Breast epithelium (tissue), 3 donors: Measurements from ENCODE around the gene CDK14.

Experiments
- CTCF ChIP-seq, 3 donors: fragments of 450-650 bp; IDR thresholded peaks; one replicate each; pipeline ENCODE4 v1.5.1; 2016 to 2017; ENCODE audit warnings: antibody characterized with exemption in 3 of 3, mild to moderate bottlenecking in 3 of 3, moderate library complexity in 3 of 3
- POLR2A ChIP-seq: fragments of 450-650 bp; IDR thresholded peaks from one replicate; pipeline ENCODE4 v1.6.1; 2016; ENCODE audit warnings: antibody characterized with exemption, mild to moderate bottlenecking, moderate library complexity
- POLR2AphosphoS5 ChIP-seq, 3 donors: sonication (generic); formaldehyde crosslinking; IDR thresholded peaks; one replicate each; pipeline ENCODE4 v1.6.1; 2017; ENCODE audit warnings: antibody characterized with exemption in 3 of 3

DNA sequence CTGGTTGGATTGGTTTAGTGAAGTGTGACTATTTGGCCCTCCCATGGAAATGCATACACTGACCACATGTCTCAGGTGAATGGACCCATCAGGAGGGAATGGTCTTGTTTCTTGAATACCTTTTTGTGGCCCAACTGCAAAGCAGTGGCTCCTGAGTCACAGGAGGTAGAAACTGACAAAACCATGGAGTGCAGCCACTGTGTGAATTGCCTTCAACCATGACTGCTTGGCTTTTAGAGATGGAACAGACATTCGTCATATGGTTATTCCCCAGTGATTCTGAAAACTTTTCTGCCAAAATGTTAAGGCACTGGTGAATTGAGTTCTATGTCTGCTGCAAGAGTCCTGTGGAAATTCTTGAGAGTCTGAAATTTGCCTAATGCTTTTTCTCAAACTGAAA lies 64.7 kb downstream of the CDK14 start:
- TF ChIP-seq CTCF (IDR thresholded peaks at IDR 0.05) (no peak), POLR2A (no peak), POLR2AphosphoS5 (IDR thresholded peaks at IDR 0.05) (no peak)
